Right atrium auricular region (tissue), 2 donors: ENCODE data around the gene EFNA5. TPM values are rescaled to one million over a fixed set of nuclear protein-coding genes. Genes with fewer than 3 reads are reported as not detected.

Source experiments
- DNase-seq: peaks from one replicate; pipeline ENCODE4 v3.0.0-alpha.2; 2019; ENCODE audit warnings: low spot score
- H3K27ac ChIP-seq, 2 donors: fragments of 200-600 bp; sonication (generic); 1 replicate in 1 of 2; 2 replicates in 1 of 2; pipeline ENCODE4 v1.5.1; 2016 to 2019
- H3K27me3 ChIP-seq, 2 donors: fragments of 200-600 bp; sonication (generic); one replicate each; pipeline versions ENCODE4 v1.5.1 to v1.6.0; 2017 to 2019
- H3K36me3 ChIP-seq: fragments of 200-600 bp; sonication (generic); one replicate; pipeline ENCODE4 v1.5.1; 2016
- H3K4me1 ChIP-seq, 2 donors: fragments of 200-600 bp; sonication (generic); one replicate each; pipeline versions ENCODE4 v1.5.1 to v1.6.0; 2017 to 2019
- H3K4me3 ChIP-seq, 2 donors: fragments of 200-600 bp; sonication (generic); 1 replicate in 1 of 2; 2 replicates in 1 of 2; pipeline ENCODE4 v1.5.1; 2017 to 2019; ENCODE audit warnings: mild to moderate bottlenecking in 1 of 2, moderate library complexity in 1 of 2
- H3K9me3 ChIP-seq, 2 donors: fragments of 200-600 bp; sonication (generic); one replicate each; pipeline ENCODE4 v1.5.1; 2019
- total RNA-seq, 2 donors: library from RNA; depleted of rRNA; stranded (reverse); fragments of >200 nt; gene quantifications; one replicate each; pipeline ENCODE4 v1.1.0, GENCODE V29; 2016
- TF ChIP-seq, protein P1 (sequence below), 2 donors: fragments of 200-600 bp; sonication (generic); IDR thresholded peaks; one replicate each; pipeline ENCODE4 v1.5.1; 2019; ENCODE audit warnings: antibody characterized with exemption in 2 of 2

EFNA5 gene
- total RNA-seq, 2 donors from 2014 or later = 17.0 to 19.2 TPM

DNA sequence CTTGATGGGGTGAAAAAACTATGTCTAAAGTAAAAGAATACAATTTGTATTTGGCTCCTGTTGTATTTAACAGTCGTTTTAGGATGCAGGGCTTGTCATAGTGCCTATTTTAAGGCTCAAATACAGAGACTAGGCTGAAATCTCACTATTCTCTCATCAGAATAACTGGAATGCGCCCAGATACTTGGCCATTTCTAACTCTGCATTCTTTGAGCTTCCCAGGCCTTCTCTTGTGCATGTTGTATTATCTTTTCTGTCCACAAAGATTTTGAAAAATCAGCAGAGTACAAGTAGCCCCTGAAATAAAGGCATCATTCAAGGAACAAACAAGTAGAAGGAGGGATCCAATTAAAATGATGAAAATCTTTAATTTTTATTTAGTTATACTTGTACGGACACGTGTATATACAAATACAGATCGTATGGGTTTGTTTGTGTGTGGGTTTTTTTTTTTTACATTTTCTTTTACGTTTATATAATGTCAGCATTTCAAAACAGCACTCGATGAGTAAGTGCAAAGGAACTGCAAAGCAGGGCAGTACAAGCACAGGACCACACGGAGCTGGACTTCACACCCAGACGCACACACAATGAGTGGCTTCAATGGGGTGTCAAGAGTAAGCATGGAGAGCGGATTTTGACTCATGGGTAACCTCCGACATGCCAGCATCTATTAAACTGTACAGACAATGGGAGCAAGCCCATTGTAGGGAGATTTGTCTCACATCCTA is 294.0 kb downstream of the EFNA5 start:
- H3K36me3 ChIP-seq = no peaks in the 10 kb centered on the region
- H3K4me3 ChIP-seq = no peak overlapping the region
- TF ChIP-seq, protein P1, sequence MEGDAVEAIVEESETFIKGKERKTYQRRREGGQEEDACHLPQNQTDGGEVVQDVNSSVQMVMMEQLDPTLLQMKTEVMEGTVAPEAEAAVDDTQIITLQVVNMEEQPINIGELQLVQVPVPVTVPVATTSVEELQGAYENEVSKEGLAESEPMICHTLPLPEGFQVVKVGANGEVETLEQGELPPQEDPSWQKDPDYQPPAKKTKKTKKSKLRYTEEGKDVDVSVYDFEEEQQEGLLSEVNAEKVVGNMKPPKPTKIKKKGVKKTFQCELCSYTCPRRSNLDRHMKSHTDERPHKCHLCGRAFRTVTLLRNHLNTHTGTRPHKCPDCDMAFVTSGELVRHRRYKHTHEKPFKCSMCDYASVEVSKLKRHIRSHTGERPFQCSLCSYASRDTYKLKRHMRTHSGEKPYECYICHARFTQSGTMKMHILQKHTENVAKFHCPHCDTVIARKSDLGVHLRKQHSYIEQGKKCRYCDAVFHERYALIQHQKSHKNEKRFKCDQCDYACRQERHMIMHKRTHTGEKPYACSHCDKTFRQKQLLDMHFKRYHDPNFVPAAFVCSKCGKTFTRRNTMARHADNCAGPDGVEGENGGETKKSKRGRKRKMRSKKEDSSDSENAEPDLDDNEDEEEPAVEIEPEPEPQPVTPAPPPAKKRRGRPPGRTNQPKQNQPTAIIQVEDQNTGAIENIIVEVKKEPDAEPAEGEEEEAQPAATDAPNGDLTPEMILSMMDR (IDR thresholded peaks at IDR 0.05) = no peak
- DNase-seq = no peak
- no peaks in the 10 kb centered on the region for H3K9me3 ChIP-seq
- H3K27me3 ChIP-seq = no peaks in the 10 kb centered on the region
- no peaks in the 10 kb centered on the region for H3K4me1 ChIP-seq
- H3K27ac ChIP-seq = no peak overlapping the region

DNA sequence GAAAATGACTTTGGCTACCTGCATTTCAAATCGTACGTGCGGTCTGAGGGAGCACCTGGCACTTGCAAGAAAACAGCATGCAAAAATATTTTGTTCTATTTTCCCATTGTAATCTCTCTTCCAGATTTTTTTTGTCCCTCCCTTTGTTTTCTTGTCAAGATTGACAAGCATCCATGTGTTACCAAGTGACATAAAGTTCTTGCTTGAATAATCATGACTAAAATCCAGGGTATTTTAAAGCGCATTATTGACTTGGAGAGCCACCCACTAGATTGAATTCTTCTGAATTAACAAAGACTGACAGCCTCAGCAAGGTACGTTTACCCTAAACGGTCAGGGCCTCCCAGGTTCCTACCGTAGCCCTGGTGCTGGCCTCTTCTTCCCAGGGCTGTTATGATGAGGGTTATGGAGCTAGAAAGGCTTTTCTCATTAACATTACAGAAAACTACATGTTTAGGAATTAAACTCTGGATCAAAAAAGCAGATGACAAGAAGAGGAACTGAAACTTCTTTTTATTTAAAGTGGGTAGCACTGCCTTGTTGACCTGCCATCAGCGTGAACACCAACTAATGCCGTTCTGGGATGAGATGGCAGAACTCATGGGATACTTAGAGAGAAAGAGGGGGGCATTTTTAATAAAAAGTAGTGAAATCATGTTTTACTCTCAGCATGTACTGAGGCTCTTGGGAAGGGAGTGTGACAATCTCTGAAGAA is 297.0 kb downstream of the EFNA5 start:
- Histone ChIP-seq H3K36me3 (no peaks in the 10 kb centered on the region), H3K4me1 (no peaks in the 10 kb centered on the region), H3K27ac (no peak overlapping the region), H3K9me3 (no peaks in the 10 kb centered on the region), H3K27me3 (no peaks in the 10 kb centered on the region), H3K4me3 (no peak overlapping the region)
- TF ChIP-seq, protein P1 (IDR thresholded peaks at IDR 0.05) = no peak
- DNase-seq = no peak

DNA sequence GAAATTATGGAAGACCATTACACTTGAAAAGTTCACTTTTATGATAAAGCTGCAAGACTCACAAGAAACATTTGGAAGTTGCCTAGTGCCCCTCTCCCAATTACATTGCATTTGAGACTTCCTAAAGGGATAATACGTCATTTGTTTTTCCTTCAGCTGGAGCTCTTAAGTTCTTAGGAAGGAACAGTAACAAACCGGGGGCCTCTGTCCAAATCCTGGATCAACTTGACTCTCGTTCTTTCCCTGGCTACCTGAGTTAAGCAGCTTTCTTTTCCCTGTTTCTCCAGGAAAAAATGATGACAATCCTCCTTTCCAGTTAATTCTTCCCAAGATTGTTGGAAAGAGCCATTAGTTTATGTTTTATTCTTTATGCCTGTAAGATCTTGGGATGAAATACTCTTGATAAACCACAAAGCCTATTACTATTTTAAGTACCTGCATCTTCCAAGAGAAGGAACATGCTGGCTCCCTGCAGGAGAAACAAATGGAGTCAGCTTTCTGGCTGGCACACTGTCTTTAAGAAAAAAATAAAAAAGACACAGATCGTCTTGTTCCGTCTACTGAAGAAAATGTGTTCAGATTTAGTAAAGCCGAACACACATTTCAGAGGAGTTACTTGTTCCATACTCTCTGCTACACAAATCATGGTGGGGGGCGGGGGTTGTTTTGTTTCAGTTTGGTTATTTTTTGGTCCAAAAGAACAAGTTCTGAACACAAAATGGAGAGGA is 297.9 kb downstream of the EFNA5 start:
- Histone ChIP-seq H3K9me3 (no peaks in the 10 kb centered on the region), H3K4me1 (no peaks in the 10 kb centered on the region), H3K36me3 (no peaks in the 10 kb centered on the region), H3K27me3 (no peaks in the 10 kb centered on the region), H3K27ac (no peak overlapping the region), H3K4me3 (no peak overlapping the region)
- no peak for DNase-seq
- TF ChIP-seq, protein P1 (IDR thresholded peaks at IDR 0.05) = no peak

DNA sequence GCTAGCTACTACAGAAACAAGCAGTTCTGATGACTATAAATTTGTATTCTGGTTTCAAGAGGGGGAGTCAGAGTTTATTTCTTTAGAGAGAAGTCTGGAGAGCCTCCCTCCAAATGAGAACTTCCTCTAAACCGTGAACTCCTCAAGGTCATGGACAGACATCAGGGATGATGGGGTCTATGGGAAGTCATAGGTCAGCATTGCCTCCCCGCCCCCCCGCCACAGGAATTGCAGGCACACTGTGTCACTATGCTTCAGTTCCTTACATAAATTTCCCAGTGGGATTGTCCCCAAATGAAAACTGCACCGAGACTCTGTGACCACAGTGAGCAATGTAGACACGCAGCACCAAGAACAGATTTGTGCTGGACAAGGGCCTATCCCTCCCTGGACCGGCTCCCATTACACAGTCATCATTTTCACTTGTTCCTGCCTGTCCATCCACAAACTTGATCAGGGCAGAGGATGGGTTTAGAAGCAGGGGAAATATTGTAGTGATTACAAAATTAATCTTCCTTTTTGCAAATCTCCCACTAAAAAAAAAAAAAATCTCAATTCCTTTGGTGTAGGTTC is 300.3 kb downstream of the EFNA5 start:
- Histone ChIP-seq H3K27me3 (no peaks in the 10 kb centered on the region), H3K36me3 (no peaks in the 10 kb centered on the region), H3K27ac (no peak overlapping the region), H3K9me3 (no peaks in the 10 kb centered on the region), H3K4me1 (no peaks in the 10 kb centered on the region), H3K4me3 (no peak overlapping the region)
- TF ChIP-seq, protein P1 (IDR thresholded peaks at IDR 0.05) = no peak
- DNase-seq = no peak

DNA sequence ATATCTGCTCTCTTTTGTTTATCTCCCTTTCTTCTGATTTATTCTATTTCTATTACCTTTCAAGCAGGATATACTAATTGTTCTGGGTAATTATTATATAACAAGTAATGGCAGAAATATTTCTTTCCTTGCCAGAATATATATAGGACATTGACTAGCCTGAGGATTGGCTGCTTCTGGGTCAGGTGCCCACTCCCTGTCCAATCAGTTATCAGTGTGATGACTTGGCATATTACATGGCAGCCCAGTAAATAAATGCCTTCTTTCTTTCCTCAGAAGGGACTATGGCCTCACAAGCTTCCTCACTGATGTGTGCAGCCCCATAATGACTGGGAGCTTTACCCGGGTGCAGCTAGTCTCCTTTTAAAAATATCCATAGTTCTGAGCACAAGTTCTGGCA is 301.1 kb downstream of the EFNA5 start:
- no peaks in the 10 kb centered on the region for H3K27me3 ChIP-seq
- H3K9me3 ChIP-seq = no peaks in the 10 kb centered on the region
- no peak overlapping the region for H3K4me3 ChIP-seq
- DNase-seq = no peak
- no peaks in the 10 kb centered on the region for H3K36me3 ChIP-seq
- no peak overlapping the region for H3K27ac ChIP-seq
- H3K4me1 ChIP-seq = no peaks in the 10 kb centered on the region
- TF ChIP-seq, protein P1 (IDR thresholded peaks at IDR 0.05) = no peak
